ENCODE measurements around the gene MYO9B.

GRCh38 chr19:17156296-17156946 is 80.8 kb downstream of the MYO9B start:
- TF ChIP-seq, protein P1, sequence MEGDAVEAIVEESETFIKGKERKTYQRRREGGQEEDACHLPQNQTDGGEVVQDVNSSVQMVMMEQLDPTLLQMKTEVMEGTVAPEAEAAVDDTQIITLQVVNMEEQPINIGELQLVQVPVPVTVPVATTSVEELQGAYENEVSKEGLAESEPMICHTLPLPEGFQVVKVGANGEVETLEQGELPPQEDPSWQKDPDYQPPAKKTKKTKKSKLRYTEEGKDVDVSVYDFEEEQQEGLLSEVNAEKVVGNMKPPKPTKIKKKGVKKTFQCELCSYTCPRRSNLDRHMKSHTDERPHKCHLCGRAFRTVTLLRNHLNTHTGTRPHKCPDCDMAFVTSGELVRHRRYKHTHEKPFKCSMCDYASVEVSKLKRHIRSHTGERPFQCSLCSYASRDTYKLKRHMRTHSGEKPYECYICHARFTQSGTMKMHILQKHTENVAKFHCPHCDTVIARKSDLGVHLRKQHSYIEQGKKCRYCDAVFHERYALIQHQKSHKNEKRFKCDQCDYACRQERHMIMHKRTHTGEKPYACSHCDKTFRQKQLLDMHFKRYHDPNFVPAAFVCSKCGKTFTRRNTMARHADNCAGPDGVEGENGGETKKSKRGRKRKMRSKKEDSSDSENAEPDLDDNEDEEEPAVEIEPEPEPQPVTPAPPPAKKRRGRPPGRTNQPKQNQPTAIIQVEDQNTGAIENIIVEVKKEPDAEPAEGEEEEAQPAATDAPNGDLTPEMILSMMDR (IDR thresholded peaks at IDR 0.05): no peak
- TF ChIP-seq POLR2A (IDR thresholded peaks at IDR 0.05): no peak

All from vagina (tissue), 2 donors.